B cell (primary cell): Measurements from ENCODE around the gene VPS33B. TPM values are rescaled to one million over a fixed set of nuclear protein-coding genes. Genes with fewer than 3 reads are reported as not detected.
"Not testable (repeated sequence)": the region's sequence is repeated elsewhere in the genome, so short reads cannot be mapped to it uniquely, and the experiment has no call there.

ENCODE experiments used
- ATAC-seq: fragments of 200-7000 bp; cut with Tn5 transposase; one replicate; pipeline ENCODE4 v1.10.0; 2021; ENCODE audit warnings: low read depth, mild to moderate bottlenecking, moderate number of reproducible peaks, moderate library complexity
- CTCF ChIA-PET: fragments of 350-600 bp; sonication (Branson Sonifier 250); formaldehyde crosslinking; loops from one replicate; lab custom pipeline; 2021; ENCODE audit warnings: antibody characterized with exemption, inconsistent platforms; lab: Charles Lee
- POLR2A ChIA-PET: fragments of 350-600 bp; sonication (Branson Sonifier 250); formaldehyde crosslinking; loops from one replicate; lab custom pipeline; 2021; ENCODE audit warnings: antibody characterized with exemption; lab: Charles Lee
- DNase-seq: peaks from one replicate; pipeline ENCODE4 v3.0.0; 2013
- H2AFZ ChIP-seq: 2 replicates; pipeline ENCODE4 v1.6.1; 2012; ENCODE audit warnings: mild to moderate bottlenecking, low read depth, low read length; ENCODE audit not compliant: insufficient read depth, poor library complexity, severe bottlenecking
- H3K27ac ChIP-seq, 2 donors: 1 replicate in 1 of 2; 2 replicates in 1 of 2; pipeline ENCODE4 v1.5.1; 2012 to 2013; ENCODE audit warnings: low read length in 2 of 2, mild to moderate bottlenecking in 2 of 2, moderate library complexity in 1 of 2
- H3K27me3 ChIP-seq, 4 experiments: fragments of 200-600 bp in 1 of 4; sonication (generic) in 1 of 4; replicated peaks in 1 of 4; 1 replicate in 2 of 4; 2 replicates in 2 of 4; pipeline versions ENCODE4 v1.6.1 to v1.7.0; 2013 to 2016; ENCODE audit warnings: low read length in 3 of 4, mild to moderate bottlenecking in 2 of 4, mixed read lengths in 1 of 4, moderate library complexity in 1 of 4; ENCODE audit not compliant: insufficient read depth in 4 of 4, control insufficient read depth in 3 of 4; ENCODE audit errors: control extremely low read depth in 1 of 4
- H3K36me3 ChIP-seq, 2 experiments: replicated peaks in 1 of 2; 1 replicate in 1 of 2; 2 replicates in 1 of 2; pipeline versions ENCODE4 v1.6.1 to v1.7.1; 2013; ENCODE audit warnings: low read length in 1 of 2; ENCODE audit not compliant: insufficient read depth in 2 of 2, control insufficient read depth in 1 of 2; ENCODE audit errors: control extremely low read depth in 1 of 2, extremely low read depth in 1 of 2
- H3K4me1 ChIP-seq, 2 donors: fragments of 200-600 bp in 1 of 2; sonication (generic) in 1 of 2; 1 replicate in 1 of 2; 2 replicates in 1 of 2; pipeline versions ENCODE4 v1.5.1 to v1.6.1; 2013 to 2017; ENCODE audit warnings: low read length in 2 of 2; ENCODE audit not compliant: control insufficient read depth in 2 of 2, insufficient read depth in 2 of 2
- H3K4me2 ChIP-seq: replicated peaks from 2 replicates; pipeline ENCODE3; 2012; ENCODE audit warnings: mild to moderate bottlenecking, low read depth, low read length; ENCODE audit not compliant: poor library complexity, severe bottlenecking
- H3K4me3 ChIP-seq, 5 experiments: fragments of 200-600 bp in 1 of 5; sonication (generic) in 1 of 5; 1 replicate in 3 of 5; 2 replicates in 2 of 5; pipeline versions ENCODE4 v1.5.1 to v1.7.0; 2011 to 2016; ENCODE audit warnings: low read length in 4 of 5, mild to moderate bottlenecking in 4 of 5, low read depth in 2 of 5, control low read depth in 1 of 5, moderate library complexity in 1 of 5; ENCODE audit not compliant: insufficient read depth in 1 of 5; ENCODE audit errors: control extremely low read depth in 1 of 5, extremely low read depth in 1 of 5
- H3K79me2 ChIP-seq: fragments of 200-600 bp; sonication (generic); one replicate; pipeline ENCODE4 v1.6.0; 2016; ENCODE audit warnings: low read length; ENCODE audit not compliant: control insufficient read depth, insufficient read depth
- H3K9ac ChIP-seq: fragments of 200-600 bp; sonication (generic); 2 replicates; pipeline ENCODE4 v1.6.1; 2017; ENCODE audit warnings: mild to moderate bottlenecking, low read length, moderate library complexity
- H3K9me3 ChIP-seq, 3 donors: one replicate each; pipeline versions ENCODE4 v1.6.1 to v1.7.1; 2013; ENCODE audit warnings: low read length in 2 of 3; ENCODE audit not compliant: control insufficient read depth in 2 of 3, insufficient read depth in 1 of 3; ENCODE audit errors: control extremely low read depth in 1 of 3
- H4K20me1 ChIP-seq: 2 replicates; pipeline ENCODE4 v1.6.0; 2012; ENCODE audit warnings: mild to moderate bottlenecking, low read length; ENCODE audit not compliant: insufficient read depth, control insufficient read depth, poor library complexity, severe bottlenecking
- H3K27ac Mint-ChIP-seq: one replicate; pipeline ENCODE4 v1.8.0; 2021; ENCODE audit warnings: mixed read lengths
- H3K27me3 Mint-ChIP-seq: one replicate; pipeline ENCODE4 v1.8.0; 2021; ENCODE audit warnings: mixed read lengths
- H3K4me1 Mint-ChIP-seq: one replicate; pipeline ENCODE4 v1.8.0; 2021; ENCODE audit warnings: mixed read lengths
- H3K4me3 Mint-ChIP-seq: one replicate; pipeline ENCODE4 v1.8.0; 2021; ENCODE audit warnings: mixed read lengths
- H3K9me3 Mint-ChIP-seq: one replicate; pipeline ENCODE4 v1.8.0; 2022; ENCODE audit warnings: mixed read lengths; ENCODE audit not compliant: insufficient read depth
- CTCF ChIP-seq: fragments of 200-600 bp; IDR thresholded peaks from one replicate; pipeline ENCODE4 v1.8.0; 2022; ENCODE audit warnings: antibody characterized with exemption, mild to moderate bottlenecking
- EZH2 ChIP-seq: IDR thresholded peaks from 2 replicates; pipeline ENCODE4 v1.6.1; 2012; ENCODE audit warnings: borderline replicate concordance, low read depth, mild to moderate bottlenecking, moderate library complexity, low read length; ENCODE audit not compliant: insufficient read depth, poor library complexity, severe bottlenecking
- WGBS: methylation state at CpG from one replicate; pipeline ENCODE4 v1.1.5; 2013; ENCODE audit warnings: missing lambda C conversion rate; ENCODE audit not compliant: insufficient coverage; 5-methylcytosine and 5-hydroxymethylcytosine counted together
- intact Hi-C: fragments of 100-400 bp; cut with micrococcal nuclease; formaldehyde crosslinking; loops from one replicate; pipeline ENCODE4 v1.10.0; 2022
- polyA plus RNA-seq: library from polyadenylated mRNA; depleted of rRNA; stranded (reverse); fragments of >200 nt; gene quantifications from 2 replicates; pipeline ENCODE4 v1.2.3, GENCODE V29; 2012
- total RNA-seq, 2 donors: library from RNA; stranded (reverse); fragments of 120-200 nt in 1 of 2; gene quantifications; 1 replicate in 1 of 2; 2 replicates in 1 of 2; pipeline versions ENCODE4 v1.2.3 to v1.2.4, GENCODE V29; 2013 to 2022

The VPS33B gene
- total and polyA plus RNA-seq, 2 donors (not counting 1 experiment from before 2014, with no cell fraction given) = 17.4 to 30.0 TPM

- Mint-ChIP-seq H3K27me3 (no peaks in the 10 kb centered on the region), H3K4me3 (no peak overlapping the region), H3K9me3 (no peaks in the 10 kb centered on the region), H3K27ac (no peak overlapping the region), H3K4me1 (peaks cover 37% of the 10 kb centered on the region)
- H3K9me3 ChIP-seq = no peaks in the 10 kb centered on the region
- peaks cover 19% of the 10 kb centered on the region for H3K79me2 ChIP-seq
- no peak overlapping the region for H3K4me2 ChIP-seq
- H2AFZ ChIP-seq = no peak overlapping the region
- peaks cover 3 to 17% of the 10 kb centered on the region in 2 experiments for H3K36me3 ChIP-seq
- TF ChIP-seq EZH2 (no peak), CTCF (no peak)
- no peak for DNase-seq
- intact Hi-C loops = no loop called here
- H3K9ac ChIP-seq = no peak overlapping the region
- 80% methylated on average over 1 of the region's 3 CpGs for WGBS
- H3K4me1 ChIP-seq = peaks cover 14 to 15% of the 10 kb centered on the region in 2 donors
- H3K27me3 ChIP-seq = no peaks in the 10 kb centered on the region
- ChIA-PET POLR2A (no interaction called here), CTCF (no interaction called here)
- H4K20me1 ChIP-seq = no peaks in the 10 kb centered on the region
- no peak overlapping the region for H3K4me3 ChIP-seq
- ATAC-seq = no peak
- H3K27ac ChIP-seq = no peak overlapping the region
Measured at GRCh38 chr15:91018158-91018557, 4.2 kb downstream of the VPS33B start.

- no peak overlapping the region for H2AFZ ChIP-seq
- H3K9ac ChIP-seq = no peak overlapping the region
- H3K27ac ChIP-seq = no peak overlapping the region
- no peak overlapping the region for H3K4me2 ChIP-seq
- no peaks in the 10 kb centered on the region for H3K9me3 ChIP-seq
- TF ChIP-seq CTCF = no peak
- no peak for TF ChIP-seq EZH2
- H3K9me3 Mint-ChIP-seq = no peaks in the 10 kb centered on the region
- no peaks in the 10 kb centered on the region for H4K20me1 ChIP-seq
- ChIA-PET POLR2A (no interaction called here), CTCF (no interaction called here)
- DNase-seq (no peak), ATAC-seq (no peak)
- no peaks in the 10 kb centered on the region for H3K27me3 Mint-ChIP-seq
- H3K4me1 Mint-ChIP-seq = peaks cover 32% of the 10 kb centered on the region
- peaks cover 15% of the 10 kb centered on the region for H3K79me2 ChIP-seq
- no peak overlapping the region for H3K27ac Mint-ChIP-seq
- intact Hi-C loops = no loop called here
- H3K36me3 ChIP-seq = peaks cover 4 to 21% of the 10 kb centered on the region in 2 experiments
- H3K4me1 ChIP-seq = peaks cover 10% of the 10 kb centered on the region in 2 donors
- H3K4me3 Mint-ChIP-seq = no peak overlapping the region
- H3K4me3 ChIP-seq = no peak overlapping the region
- no peaks in the 10 kb centered on the region for H3K27me3 ChIP-seq
- whole genome bisulfite sequencing = 96% methylated on average over 5 of the region's 5 CpGs
Measured at GRCh38 chr15:91017716-91018115, 4.7 kb downstream of the VPS33B start.

- H3K27me3 ChIP-seq, H3K9ac ChIP-seq, POLR2A ChIA-PET, H3K27ac ChIP-seq, H3K27me3 Mint-ChIP-seq, H3K9me3 ChIP-seq, H3K27ac Mint-ChIP-seq, H3K79me2 ChIP-seq, H4K20me1 ChIP-seq, ATAC-seq, H2AFZ ChIP-seq, H3K4me3 ChIP-seq, H3K9me3 Mint-ChIP-seq, DNase-seq, H3K4me1 Mint-ChIP-seq, H3K4me3 Mint-ChIP-seq, H3K4me1 ChIP-seq, H3K4me2 ChIP-seq, intact Hi-C loops: not testable (repeated sequence)
- peaks cover 4 to 50% of the 10 kb centered on the region in 2 experiments for H3K36me3 ChIP-seq
- CTCF ChIA-PET = interaction anchor here (1.0 to 1.9 kb wide), 3 partner anchors 12 to 26 kb away, joined by 3 to 4 read pairs (median 4); no protein-coding TSS in a partner anchor
- 97% methylated on average over 9 of the region's 10 CpGs for WGBS
Measured at GRCh38 chr15:91013701-91014100, 8.7 kb downstream of the VPS33B start.
